Measurements from ENCODE around the gene NOTO. TPM values are rescaled to one million over a fixed set of nuclear protein-coding genes. Genes with fewer than 3 reads are reported as not detected.

Gene NOTO
- total RNA-seq, 2 donors from 2014 or later, result not detected

- intact Hi-C loops (cut with DNase I), result no loop called here
- DNase-seq (ENCODE audit: low spot score), result peak; percentile 53
Observed at GRCh38 chr2:73228631-73229030, 26.3 kb downstream of the NOTO start.

DNA sequence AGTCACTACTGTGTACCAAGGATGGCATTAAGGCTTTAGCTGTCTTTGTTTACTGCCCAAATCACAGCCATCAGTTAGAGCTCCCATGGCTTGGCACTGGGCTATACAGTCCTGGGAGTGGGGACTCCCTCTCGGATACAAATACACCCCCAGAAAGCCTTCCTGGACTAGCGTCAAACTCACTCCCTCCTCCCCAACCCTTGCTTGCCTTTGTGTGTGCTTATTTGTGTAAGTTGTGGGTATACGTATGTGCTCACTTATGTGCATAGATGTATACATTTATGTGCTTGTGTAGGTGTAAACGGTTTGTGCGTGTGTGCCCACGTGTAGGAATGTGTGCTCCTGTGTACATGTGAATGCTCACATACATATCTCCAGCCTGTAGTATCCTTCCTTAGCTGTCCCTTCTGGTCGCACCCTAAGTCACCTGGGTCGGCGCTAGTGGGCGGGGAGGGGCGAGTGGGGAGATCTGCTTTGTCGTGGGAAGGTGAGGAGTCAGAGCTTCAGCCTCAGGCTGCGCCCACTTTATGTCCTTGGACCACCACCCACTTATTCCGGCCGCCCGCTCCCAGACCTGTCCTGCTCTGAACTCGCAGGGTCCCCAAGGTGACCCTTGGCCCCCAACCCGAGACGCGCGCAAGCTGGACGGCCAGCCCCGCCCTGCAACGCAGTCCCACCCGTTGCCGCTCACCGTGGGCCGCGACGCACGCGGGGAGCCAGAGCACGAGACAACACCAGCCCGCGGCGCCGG is 30.2 kb downstream of the NOTO start:
- no peak for DNase-seq (ENCODE audit: low spot score)
- intact Hi-C loops (cut with DNase I), result no loop called here

DNA sequence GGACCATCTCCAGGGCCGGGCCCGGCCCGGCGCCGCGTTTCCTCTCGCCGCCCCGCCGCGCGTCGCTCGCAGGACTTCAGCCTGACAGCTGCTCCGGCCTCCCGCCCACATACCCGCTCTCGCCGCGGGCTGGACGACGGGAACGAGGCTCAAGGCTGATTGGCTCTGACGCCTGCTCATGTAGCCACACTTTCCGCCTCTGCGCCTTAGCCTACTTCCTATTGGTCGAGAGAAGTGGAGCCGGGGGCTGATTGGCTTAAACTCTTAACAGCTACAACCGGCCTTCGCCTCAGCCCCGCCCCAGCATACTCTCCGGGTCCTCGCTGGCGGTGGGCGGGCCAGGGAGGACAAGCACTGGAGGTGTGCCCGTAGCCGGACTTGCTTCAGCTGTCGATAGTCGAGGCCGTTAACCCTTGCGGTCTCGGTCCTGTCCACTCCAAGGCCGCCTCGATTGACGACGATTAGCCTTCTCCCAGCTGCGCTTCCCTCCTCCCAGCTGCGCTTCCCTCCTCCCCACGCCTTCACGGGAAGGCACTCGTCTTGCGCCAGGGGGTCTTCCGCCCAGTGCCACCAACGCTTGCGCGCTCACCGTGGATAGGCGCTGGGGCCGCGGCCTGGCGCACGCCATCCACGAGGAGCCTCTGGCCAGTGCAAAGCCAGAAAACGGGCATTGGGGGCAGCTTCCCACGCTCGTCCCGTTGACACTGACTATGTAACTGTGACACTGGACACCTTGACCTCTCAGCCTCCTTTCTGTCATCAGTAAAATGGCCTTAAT is 31.0 kb downstream of the NOTO start, which contains the start of gene PRADC1:
PRADC1 (minus strand) TSS at position 86 of the 778 bp plus-strand sequence; CDS start at position 7, 79 bp downstream.
- DNase-seq (ENCODE audit: low spot score), result peak; percentile 99
- intact Hi-C loops (cut with DNase I), result no loop called here

DNA sequence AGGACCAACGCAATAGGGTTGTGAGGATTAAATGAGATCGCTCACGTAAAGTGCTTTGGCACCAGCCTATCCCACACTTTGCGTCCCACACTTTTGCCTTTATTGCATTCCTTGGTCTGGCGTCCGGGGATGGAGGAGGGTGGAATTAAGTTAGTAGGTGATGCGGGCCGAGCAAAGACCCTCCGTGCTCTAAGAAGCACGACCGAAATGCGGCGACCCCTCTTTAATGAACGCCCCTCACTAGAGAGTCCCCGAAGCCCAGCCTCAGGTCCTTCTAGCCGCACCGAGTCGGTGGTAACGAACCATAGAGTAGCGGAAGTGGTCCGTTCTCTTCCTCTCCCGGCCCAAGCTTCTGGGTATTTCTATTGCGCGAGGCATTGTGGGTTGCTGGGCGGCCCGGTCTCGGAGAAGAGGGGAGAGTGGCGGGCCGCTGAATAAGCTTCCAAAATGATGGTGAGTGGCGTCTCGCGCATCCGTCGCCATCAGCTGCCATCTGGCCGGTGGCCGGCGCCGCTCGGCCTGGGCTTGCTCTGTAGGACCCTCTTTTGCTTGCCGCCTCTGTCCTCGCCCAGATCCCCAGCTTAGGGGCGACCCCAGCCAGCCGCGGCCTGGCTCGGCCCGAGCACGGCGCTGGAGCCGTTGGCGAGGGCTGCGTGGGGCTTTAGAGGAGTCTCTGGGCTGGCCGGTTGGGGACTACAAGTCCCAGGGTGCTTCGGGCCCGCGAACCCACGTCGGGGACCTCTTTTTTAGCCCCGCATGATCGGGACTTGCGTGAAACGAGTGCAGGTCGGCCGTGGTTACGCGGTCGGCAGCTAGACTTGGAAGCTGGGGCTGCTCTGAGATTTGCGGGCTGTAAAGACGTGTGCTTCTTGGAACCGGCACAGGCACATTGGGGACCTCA is 31.8 kb downstream of the NOTO start, which contains the start of gene CCT7:
CCT7 (plus strand) TSS at position 377 of the 901 bp plus-strand sequence; CDS start at position 448, 71 bp downstream.
- intact Hi-C loops (cut with DNase I), result no loop called here
- peak; percentile 96 for DNase-seq (ENCODE audit: low spot score)

DNA sequence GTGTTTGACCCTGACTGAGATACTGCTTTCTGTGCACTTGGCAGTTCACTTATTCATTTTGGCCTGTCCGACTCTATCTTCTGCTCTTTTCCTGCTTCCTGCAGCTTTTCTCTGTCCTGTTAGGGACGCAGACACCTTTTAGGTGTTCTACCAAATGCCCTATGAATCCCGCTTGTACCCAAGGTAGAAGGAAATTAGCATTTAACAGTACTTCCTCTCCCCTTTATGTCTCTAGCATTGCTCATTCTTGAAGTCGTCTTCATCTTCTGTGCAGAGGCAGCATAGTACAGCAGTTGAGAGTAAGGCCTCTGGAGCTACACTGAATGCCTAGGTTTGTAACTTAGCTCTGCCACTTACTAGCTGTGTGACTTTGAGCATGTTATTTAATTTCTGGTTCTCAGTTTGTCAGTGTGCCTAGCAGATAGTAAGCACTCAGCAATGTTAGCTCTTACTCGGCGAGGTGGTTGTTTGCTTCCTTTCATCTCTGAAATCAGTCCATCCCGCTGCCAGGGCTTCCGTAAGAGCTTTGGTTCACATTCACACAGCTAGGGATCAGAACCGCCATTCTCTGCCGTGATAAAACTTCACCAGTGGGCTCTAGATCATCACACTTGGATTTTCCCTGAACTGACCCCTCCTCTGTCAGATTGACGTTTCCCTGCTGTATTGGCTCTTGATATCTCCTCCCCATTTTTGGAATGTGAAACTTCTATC is 33.1 kb downstream of the NOTO start:
- no peak for DNase-seq (ENCODE audit: low spot score)
- intact Hi-C loops (cut with DNase I), result no loop called here

DNA sequence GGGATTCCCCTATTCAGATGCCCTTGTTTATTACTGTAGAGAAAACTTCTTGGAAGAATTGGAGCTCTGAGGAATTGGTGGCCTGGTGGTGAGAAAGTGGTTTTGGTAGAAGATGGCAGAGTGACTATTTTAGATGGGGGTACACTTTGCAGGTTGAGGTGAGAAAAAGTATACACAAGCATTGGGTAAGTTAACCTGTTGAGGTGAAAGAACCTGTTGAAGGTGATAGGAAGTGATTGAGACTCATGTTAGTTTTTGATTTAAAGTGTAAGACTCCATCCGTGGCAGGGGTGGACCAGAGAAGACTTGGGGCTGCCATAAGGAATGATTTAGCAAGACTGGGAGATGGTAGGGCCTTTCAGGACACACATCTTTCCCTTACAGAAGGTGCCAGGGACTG is 34.8 kb downstream of the NOTO start:
- peak; percentile 2 for DNase-seq (ENCODE audit: low spot score)
- intact Hi-C loops (cut with DNase I), result no loop called here

GRCh38 chr2:73238149-73238548 is 35.8 kb downstream of the NOTO start:
- DNase-seq (ENCODE audit: low spot score), result no peak
- intact Hi-C loops (cut with DNase I), result no loop called here

DNA sequence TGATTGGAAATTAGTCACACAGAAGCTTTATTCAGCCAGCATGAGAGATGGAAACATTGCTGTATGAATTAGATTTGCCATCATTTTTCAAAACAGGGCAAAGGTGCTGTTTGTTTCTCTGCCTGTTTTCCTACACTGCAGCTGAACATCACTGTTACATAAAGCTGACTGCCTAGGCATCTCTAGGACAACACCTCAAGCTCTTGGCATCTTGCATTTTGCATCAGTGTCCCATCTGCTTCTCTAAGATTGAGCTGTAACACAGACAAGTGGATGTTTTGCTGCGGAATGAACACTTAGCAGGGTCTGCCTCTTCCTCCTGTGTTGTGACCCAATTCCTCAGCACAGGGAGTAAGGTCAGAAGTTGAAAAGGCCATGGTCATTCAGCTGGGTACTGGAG is 36.6 kb downstream of the NOTO start:
- intact Hi-C loops (cut with DNase I), result loop anchor here in 1 of 2 donors (1.0 kb wide), 1 partner anchor 31 kb away; no protein-coding TSS in a partner anchor
- DNase-seq (ENCODE audit: low spot score), result peak; percentile 1

GRCh38 chr2:73239776-73240175 is 37.4 kb downstream of the NOTO start:
- intact Hi-C loops (cut with DNase I), result loop anchor here in 1 of 2 donors (1.0 kb wide), 1 partner anchor 31 kb away; no protein-coding TSS in a partner anchor
- no peak for DNase-seq (ENCODE audit: low spot score)

- peak; percentile 9 for DNase-seq (ENCODE audit: low spot score)
- intact Hi-C loops (cut with DNase I), result no loop called here
Observed at GRCh38 chr2:73243884-73244570, 41.7 kb downstream of the NOTO start.

DNA sequence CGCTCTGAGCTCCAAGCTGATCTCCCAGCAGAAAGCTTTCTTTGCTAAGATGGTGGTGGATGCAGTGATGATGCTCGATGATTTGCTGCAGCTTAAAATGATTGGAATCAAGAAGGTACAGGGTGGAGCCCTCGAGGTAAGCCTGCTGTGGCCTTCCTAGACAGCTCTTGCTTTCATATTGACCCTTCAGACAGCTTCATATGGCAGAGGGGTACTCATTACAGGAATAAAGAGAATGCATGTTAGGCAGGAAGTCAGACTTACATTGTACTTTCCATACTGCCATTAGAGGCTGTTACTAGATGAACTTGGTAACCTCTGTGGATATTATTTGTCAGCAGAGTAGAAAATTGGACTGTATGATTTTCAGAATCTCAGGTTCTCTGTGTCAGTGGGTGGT is 42.2 kb downstream of the NOTO start:
- intact Hi-C loops (cut with DNase I), result no loop called here
- peak; percentile 14 for DNase-seq (ENCODE audit: low spot score)

- intact Hi-C loops (cut with DNase I), result no loop called here
- DNase-seq (ENCODE audit: low spot score), result no peak
Observed at GRCh38 chr2:73246850-73247249, 44.5 kb downstream of the NOTO start.

GRCh38 chr2:73249636-73250035 is 47.3 kb downstream of the NOTO start:
- DNase-seq (ENCODE audit: low spot score), result peak; percentile 67

GRCh38 chr2:73250872-73251846 is 48.8 kb downstream of the NOTO start:
- DNase-seq (ENCODE audit: low spot score), result peak; percentile 60
- intact Hi-C loops (cut with DNase I), result no loop called here

More at GRCh38 chr2:73249636-73250035, 47.3 kb downstream of the NOTO start:
- intact Hi-C loops (cut with DNase I), result no loop called here

GRCh38 chr2:73252238-73253027 is 50.1 kb downstream of the NOTO start:
- intact Hi-C loops (cut with DNase I), result loop anchor here in 1 of 2 donors (2.0 kb wide), 1 partner anchor 26 kb away; no protein-coding TSS in a partner anchor
- DNase-seq (ENCODE audit: low spot score), result peak; percentile 56

- no peak for DNase-seq (ENCODE audit: low spot score)
- intact Hi-C loops (cut with DNase I), result loop anchor here in 1 of 2 donors (2.0 kb wide), 1 partner anchor 27 kb away; no protein-coding TSS in a partner anchor
Observed at GRCh38 chr2:73253400-73253799, 51.0 kb downstream of the NOTO start.

Data from posterior vena cava (tissue), 2 donors.